GM18508 (cell line): ENCODE results near the gene HMHB1.

Experiments used
- ATAC-seq: cut with Tn5 transposase; IDR thresholded peaks from one replicate; pipeline ENCODE4 v1.9.1; 2021; ENCODE audit warnings: moderate number of reproducible peaks; ENCODE audit not compliant: insufficient read depth, unreplicated experiment

The HMHB1 gene

DNA sequence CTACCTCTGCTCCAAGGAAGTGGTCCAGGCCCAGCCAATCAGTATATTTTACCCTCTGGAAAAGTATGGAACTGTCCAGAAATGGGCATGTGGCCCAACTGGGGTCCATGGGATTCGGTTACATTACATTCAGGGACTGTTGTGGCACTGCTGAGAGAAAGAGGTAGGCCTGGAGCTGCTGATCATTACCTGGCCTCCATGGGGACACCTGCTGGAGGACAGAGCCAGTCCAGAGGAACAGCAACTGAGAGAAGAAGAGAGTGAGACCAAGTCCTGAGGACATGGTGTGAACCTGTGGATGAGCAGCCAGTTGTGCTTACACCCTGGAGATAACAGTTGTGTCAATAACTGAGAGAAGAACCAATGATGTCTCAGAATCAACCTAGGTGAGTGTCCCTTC, 48.2 kb downstream of the HMHB1 start:
- no peak for ATAC-seq

DNA sequence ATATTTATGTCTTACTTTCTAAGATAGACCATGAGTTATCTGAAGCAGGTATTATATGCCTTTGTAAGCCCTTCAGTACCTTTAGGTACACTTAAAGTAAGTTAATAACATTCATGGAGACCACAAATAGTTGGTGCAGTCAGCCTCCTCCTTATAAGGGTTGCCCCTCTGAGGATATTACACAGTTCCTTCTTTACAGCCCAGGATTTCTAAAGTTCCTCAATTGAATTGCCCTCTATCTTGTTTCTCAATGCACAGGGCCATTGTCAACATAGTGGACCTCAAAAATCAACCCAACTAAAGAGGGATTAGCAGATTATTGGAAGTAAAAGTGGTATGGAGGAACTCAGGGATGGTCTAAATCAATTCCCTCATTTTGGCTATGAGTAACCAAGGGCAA, 50.3 kb downstream of the HMHB1 start:
- no peak for ATAC-seq

DNA sequence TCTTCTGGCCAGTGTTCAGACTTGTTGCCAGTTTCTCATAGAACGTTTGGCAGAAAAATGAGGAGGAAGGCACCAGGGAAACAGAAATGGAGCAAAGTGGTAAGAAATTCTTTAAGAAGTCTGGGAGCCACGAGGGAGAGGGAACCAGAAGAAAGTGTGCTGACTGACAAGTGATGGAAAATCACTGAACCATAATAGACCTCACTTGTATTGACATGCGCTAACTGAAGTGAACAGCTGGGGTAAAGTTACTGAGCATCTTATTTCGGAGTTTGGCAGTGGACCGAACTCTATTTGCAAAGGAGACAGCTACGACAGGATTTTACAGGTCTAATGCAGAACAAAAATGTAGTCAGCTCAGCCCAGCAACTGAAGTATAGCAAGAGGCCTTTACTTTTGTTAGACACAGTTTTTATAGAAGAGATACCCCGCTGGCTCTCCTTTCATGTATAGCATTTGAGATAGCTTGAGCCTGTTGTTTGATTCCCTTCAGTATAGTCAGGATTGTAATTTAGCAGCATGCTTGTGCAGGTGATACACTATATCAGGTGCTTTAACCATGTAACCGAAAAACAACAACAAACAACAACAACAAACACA, 53.6 kb downstream of the HMHB1 start:
- no peak for ATAC-seq
